Keratinocyte (primary cell): ENCODE results near the gene SLC44A3.

Experiments used
- CTCF ChIP-seq, 3 experiments: IDR thresholded peaks in 1 of 3; conservative IDR thresholded peaks in 1 of 3; optimal IDR thresholded peaks in 1 of 3; 2 replicates in 2 of 3; 3 replicates in 1 of 3; pipeline versions ENCODE3 to v1.5.1; 2011; ENCODE audit warnings: low read length in 3 of 3, mild to moderate bottlenecking in 3 of 3, moderate library complexity in 2 of 3, control low read depth in 1 of 3, inconsistent platforms in 1 of 3; ENCODE audit not compliant: insufficient read depth in 2 of 3; ENCODE audit errors: extremely low read depth in 1 of 3
- EZH2 ChIP-seq: IDR thresholded peaks from one replicate; pipeline ENCODE4 v1.6.1; 2012; ENCODE audit warnings: inconsistent platforms, mild to moderate bottlenecking, low read length, moderate library complexity

DNA sequence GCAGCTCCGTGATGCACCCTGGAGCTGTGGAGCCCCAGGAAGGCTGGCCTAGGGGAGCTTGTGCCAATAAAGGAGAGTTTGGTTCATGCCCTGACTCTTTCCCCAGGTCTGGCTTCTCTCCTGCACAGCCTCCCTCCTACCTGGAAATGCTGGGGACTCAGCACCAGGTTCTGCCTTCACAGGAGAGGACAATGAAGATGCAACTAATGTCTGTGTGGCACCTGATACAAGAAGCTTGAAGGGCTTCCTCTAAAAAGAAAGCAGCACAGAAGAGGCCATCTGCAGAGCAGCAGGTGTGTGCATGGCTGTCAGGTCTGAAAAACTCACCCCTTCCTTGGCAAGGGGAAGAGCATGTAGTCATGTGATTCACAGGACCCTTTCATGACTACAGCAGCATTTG, 43.7 kb upstream of the SLC44A3 start:
- TF ChIP-seq CTCF (optimal IDR thresholded peaks at IDR 0.05 in 1 of 3, IDR thresholded peaks at IDR 0.05 in 1 of 3, conservative IDR thresholded peaks at IDR 0.05 in 1 of 3; ENCODE audit: extremely low read depth in 1 of 3, insufficient read depth in 2 of 3, low read length in 3 of 3) (no peak), EZH2 (no peak)
